Thyroid gland (tissue), 4 donors: ENCODE measurements around the gene ADCY7. TPM values are rescaled to one million over a fixed set of nuclear protein-coding genes. Genes with fewer than 3 reads are reported as not detected.

Source experiments
- DNase-seq, 2 donors: peaks; one replicate each; pipeline ENCODE4 v3.0.0-alpha.2; 2019
- H3K27ac ChIP-seq, 3 donors: fragments of 200-600 bp; sonication (generic); 1 replicate in 2 of 3; 2 replicates in 1 of 3; pipeline ENCODE4 v1.5.1; 2016 to 2019; ENCODE audit warnings: mild to moderate bottlenecking in 1 of 3, moderate library complexity in 1 of 3
- H3K27me3 ChIP-seq: fragments of 200-600 bp; sonication (generic); one replicate; pipeline ENCODE4 v1.5.1; 2019
- H3K36me3 ChIP-seq, 2 donors: fragments of 200-600 bp; sonication (generic); one replicate each; pipeline ENCODE4 v1.5.1; 2016 to 2019
- H3K4me1 ChIP-seq, 2 donors: fragments of 200-600 bp; sonication (generic); one replicate each; pipeline ENCODE4 v1.5.1; 2017 to 2019
- H3K4me3 ChIP-seq, 3 donors: fragments of 200-600 bp; sonication (generic); replicated peaks in 1 of 3; 1 replicate in 2 of 3; 2 replicates in 1 of 3; pipeline ENCODE4 v1.5.1; 2016; ENCODE audit warnings: mild to moderate bottlenecking in 1 of 3
- H3K9me3 ChIP-seq: fragments of 200-600 bp; sonication (generic); one replicate; pipeline ENCODE4 v1.5.1; 2017
- CTCF ChIP-seq, 6 experiments: fragments of 200-600 bp in 3 of 6; fragments of 450-650 bp in 3 of 6; sonication (generic) in 3 of 6; IDR thresholded peaks; one replicate each; pipeline ENCODE4 v1.5.1; 2016 to 2019; ENCODE audit warnings: antibody characterized with exemption in 6 of 6, mild to moderate bottlenecking in 2 of 6, inconsistent platforms in 1 of 6, moderate library complexity in 1 of 6
- POLR2A ChIP-seq, 2 donors: fragments of 450-650 bp; IDR thresholded peaks; one replicate each; pipeline ENCODE4 v1.6.1; 2017; ENCODE audit warnings: antibody characterized with exemption in 2 of 2, mild to moderate bottlenecking in 2 of 2, moderate library complexity in 1 of 2
- WGBS, 2 donors: methylation state at CpG; one replicate each; pipeline ENCODE4 v1.1.5; 2017; 5-methylcytosine and 5-hydroxymethylcytosine counted together
- intact Hi-C: fragments of 100-400 bp; cut with DNase I; formaldehyde crosslinking; loops from one replicate; pipeline ENCODE4 v1.15.1; 2023
- total RNA-seq, 4 donors: library from RNA; depleted of rRNA; stranded (reverse); fragments of >200 nt; gene quantifications; one replicate each; pipeline ENCODE4 v1.2.3, GENCODE V29; 2016

Gene ADCY7
- total RNA-seq, 4 donors from 2014 or later: 4.2 to 8.2 (median 7.1) TPM

- H3K9me3 ChIP-seq: no peaks in the 10 kb centered on the region
- no peaks in the 10 kb centered on the region for H3K4me1 ChIP-seq
- H3K4me3 ChIP-seq: no peak overlapping the region
- no peaks in the 10 kb centered on the region for H3K36me3 ChIP-seq
- no peaks in the 10 kb centered on the region for H3K27me3 ChIP-seq
- no peak for TF ChIP-seq POLR2A (IDR thresholded peaks at IDR 0.05)
- TF ChIP-seq CTCF (IDR thresholded peaks at IDR 0.05): no peak
- H3K27ac ChIP-seq: no peak overlapping the region
- WGBS, 2 donors: 87 to 90% methylated on average over 14 to 15 of the region's 15 CpGs
- no peak for DNase-seq
- intact Hi-C loops: no loop called here
These were observed 5.0 kb downstream of the ADCY7 start for GRCh38 chr16:50271148-50272041.

- Histone ChIP-seq H3K4me1 (no peaks in the 10 kb centered on the region), H3K4me3 (no peak overlapping the region), H3K27me3 (no peaks in the 10 kb centered on the region), H3K9me3 (no peaks in the 10 kb centered on the region), H3K27ac (no peak overlapping the region), H3K36me3 (no peaks in the 10 kb centered on the region)
- intact Hi-C loops: no loop called here
- no peak for DNase-seq
- TF ChIP-seq CTCF (IDR thresholded peaks at IDR 0.05): no peak
- TF ChIP-seq POLR2A (IDR thresholded peaks at IDR 0.05): no peak
- WGBS, 2 donors: 89% methylated on average over 5 of the region's 7 CpGs; no CpG with 5 or more reads in 1 of the 2 donors
These were observed 5.8 kb downstream of the ADCY7 start for GRCh38 chr16:50272111-50272571.

DNA sequence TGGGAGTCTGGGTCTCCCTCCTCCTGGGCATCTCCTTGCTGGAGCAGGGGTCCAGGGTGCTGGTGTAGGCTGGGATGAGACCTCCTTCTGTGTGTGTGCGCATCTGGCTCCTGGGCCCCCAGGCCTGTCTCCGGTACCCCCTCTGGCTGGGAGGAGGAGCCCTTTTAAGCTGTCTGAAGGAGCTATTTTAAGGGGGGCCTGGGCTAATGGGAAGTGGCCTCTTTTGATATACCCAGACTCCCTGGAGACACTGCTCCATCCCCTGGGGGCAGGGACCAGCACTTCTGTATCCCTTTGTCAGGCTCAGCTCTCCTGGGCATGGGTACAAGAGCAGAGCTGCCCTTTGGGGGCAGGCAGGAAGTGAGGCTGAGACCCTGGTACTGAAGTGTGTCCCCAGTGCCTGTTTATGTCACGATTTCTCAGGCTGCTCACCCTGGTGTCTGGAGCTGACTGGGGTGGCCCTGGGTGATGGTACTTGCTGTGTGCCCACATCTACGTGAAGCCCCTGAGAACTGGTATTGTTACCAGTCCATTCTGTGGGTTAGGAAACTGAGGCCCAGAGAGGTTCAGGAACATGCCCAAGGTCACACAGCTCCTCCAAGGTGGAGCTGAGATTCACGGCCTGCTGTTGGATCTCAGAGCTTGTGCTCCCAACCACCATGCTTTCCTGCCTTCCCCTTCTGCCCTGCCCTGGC lies 6.5 kb downstream of the ADCY7 start:
- Histone ChIP-seq H3K36me3 (no peaks in the 10 kb centered on the region), H3K27ac (no peak overlapping the region), H3K4me3 (no peak overlapping the region), H3K27me3 (no peaks in the 10 kb centered on the region), H3K9me3 (no peaks in the 10 kb centered on the region), H3K4me1 (no peaks in the 10 kb centered on the region)
- no peak for DNase-seq
- intact Hi-C loops: no loop called here
- TF ChIP-seq CTCF (IDR thresholded peaks at IDR 0.05) (no peak), POLR2A (IDR thresholded peaks at IDR 0.05) (no peak)
- 89 to 96% methylated on average over 3 of the region's 5 CpGs for WGBS, 2 donors

GRCh38 chr16:50273382-50273690 lies 7.0 kb downstream of the ADCY7 start:
- no peak for TF ChIP-seq POLR2A (IDR thresholded peaks at IDR 0.05)
- no peak for TF ChIP-seq CTCF (IDR thresholded peaks at IDR 0.05)
- 100% methylated on average over 1 of the region's 2 CpGs for WGBS, 2 donors
- H3K36me3 ChIP-seq: no peaks in the 10 kb centered on the region
- no peaks in the 10 kb centered on the region for H3K9me3 ChIP-seq
- H3K4me3 ChIP-seq: no peak overlapping the region
- DNase-seq: no peak
- intact Hi-C loops: no loop called here
- H3K4me1 ChIP-seq: no peaks in the 10 kb centered on the region
- no peak overlapping the region for H3K27ac ChIP-seq
- no peaks in the 10 kb centered on the region for H3K27me3 ChIP-seq

GRCh38 chr16:50273888-50274325 lies 7.6 kb downstream of the ADCY7 start:
- no peak for TF ChIP-seq CTCF (IDR thresholded peaks at IDR 0.05)
- TF ChIP-seq POLR2A (IDR thresholded peaks at IDR 0.05): no peak
- H3K4me1 ChIP-seq: no peaks in the 10 kb centered on the region

More at GRCh38 chr16:50273888-50274325, 7.6 kb downstream of the ADCY7 start:
- Histone ChIP-seq H3K36me3 (no peaks in the 10 kb centered on the region), H3K4me3 (no peak overlapping the region), H3K27ac (no peak overlapping the region), H3K27me3 (no peaks in the 10 kb centered on the region), H3K9me3 (no peaks in the 10 kb centered on the region)
- 73 to 87% methylated on average over 13 of the region's 13 CpGs for WGBS, 2 donors
- no peak for DNase-seq
- intact Hi-C loops: no loop called here
